Ovary (tissue), 9 donors: ENCODE measurements around the gene LTB4R2. TPM values are rescaled to one million over a fixed set of nuclear protein-coding genes. Genes with fewer than 3 reads are reported as not detected.

Experiments used
- DNase-seq, 5 donors: peaks; one replicate each; pipeline ENCODE4 v3.0.0-alpha.2; 2019 to 2020
- H3K27ac ChIP-seq, 2 donors: fragments of 200-600 bp; one replicate each; pipeline versions ENCODE4 v1.5.1 to v1.8.0; 2019 to 2022
- H3K27me3 ChIP-seq: fragments of 200-600 bp; one replicate; pipeline ENCODE4 v1.8.0; 2022
- H3K36me3 ChIP-seq: fragments of 200-600 bp; sonication (generic); one replicate; pipeline ENCODE4 v1.5.1; 2019
- H3K4me1 ChIP-seq: one replicate; pipeline ENCODE4 v1.8.1; 2013; ENCODE audit warnings: mild to moderate bottlenecking, moderate library complexity; ENCODE audit not compliant: insufficient read depth
- H3K4me3 ChIP-seq: fragments of 200-600 bp; sonication (generic); one replicate; pipeline ENCODE4 v1.5.1; 2017
- H3K9me3 ChIP-seq, 2 donors: fragments of 200-600 bp in 1 of 2; sonication (generic) in 1 of 2; one replicate each; pipeline versions ENCODE4 v1.5.1 to v1.8.1; 2013 to 2019; ENCODE audit warnings: mild to moderate bottlenecking in 1 of 2, moderate library complexity in 1 of 2
- EP300 ChIP-seq: sonication (generic); formaldehyde crosslinking; IDR thresholded peaks from one replicate; pipeline ENCODE4 v1.6.1; 2017; ENCODE audit warnings: antibody characterized with exemption
- POLR2A ChIP-seq: fragments of 450-650 bp; IDR thresholded peaks from one replicate; pipeline ENCODE4 v1.6.1; 2017; ENCODE audit warnings: antibody characterized with exemption, mild to moderate bottlenecking, moderate library complexity
- WGBS, 3 donors: extraction: QIAGEN DNeasy Blood & Tissue Kit in 1 of 3; methylation state at CpG; one replicate each; pipeline versions ENCODE4 v1.1.5 to v1.1.7; 2013 to 2017; 5-methylcytosine and 5-hydroxymethylcytosine counted together
- intact Hi-C, 4 donors: fragments of 100-400 bp; cut with DNase I; formaldehyde crosslinking; loops; one replicate each; pipeline versions ENCODE4 v1.11.0 to v1.15.1; 2022 to 2023
- polyA plus RNA-seq, 2 donors: library from polyadenylated mRNA; stranded (reverse); fragments of 200-250 nt in 1 of 2; fragments of 350-450 nt in 1 of 2; fragmentation: Illumina TruSeq in 1 of 2; extraction: RNeasy Lipid Tissue Mini Kit (QIAGEN cat#74804) in 1 of 2; gene quantifications; one replicate each; pipeline ENCODE4 v1.2.3, GENCODE V29; 2013 to 2014
- total RNA-seq, 7 donors: library from RNA; depleted of rRNA in 2 of 7; stranded (reverse); fragments of >200 nt in 2 of 7; fragmentation: NEBNext Ultra II Directional in 3 of 7; extraction: Animal tissue kit (Norgen Biotek cat#: 25700) in 3 of 7; gene quantifications; one replicate each; pipeline versions ENCODE4 v1.1.0 to v1.2.4, GENCODE V29; 2016 to 2023
- TF ChIP-seq, protein P1 (sequence below), 3 donors: fragments of 450-650 bp in 2 of 3; fragments of 200-600 bp in 1 of 3; IDR thresholded peaks; one replicate each; pipeline versions ENCODE4 v1.5.1 to v1.8.0; 2016 to 2022; ENCODE audit warnings: antibody characterized with exemption in 3 of 3, mild to moderate bottlenecking in 1 of 3
- donor health status: DM: no; HTN: no; CAD: no; lungs with moderate emphysema.
- donor health status: DM: no; HTN: no; CAD: no.
- donor health status: Bipolar disorder and iron deficiency.
- donor health status: DM: yes; HTN: yes; CAD: no.
- donor health status: DM: no; HTN: no; CAD: no.
- donor health status: DM: yes; HTN: yes; CAD: no.

The LTB4R2 gene
- total and polyA plus RNA-seq, 9 donors, result 0.85 to 10.1 (median 5.0) TPM

DNA sequence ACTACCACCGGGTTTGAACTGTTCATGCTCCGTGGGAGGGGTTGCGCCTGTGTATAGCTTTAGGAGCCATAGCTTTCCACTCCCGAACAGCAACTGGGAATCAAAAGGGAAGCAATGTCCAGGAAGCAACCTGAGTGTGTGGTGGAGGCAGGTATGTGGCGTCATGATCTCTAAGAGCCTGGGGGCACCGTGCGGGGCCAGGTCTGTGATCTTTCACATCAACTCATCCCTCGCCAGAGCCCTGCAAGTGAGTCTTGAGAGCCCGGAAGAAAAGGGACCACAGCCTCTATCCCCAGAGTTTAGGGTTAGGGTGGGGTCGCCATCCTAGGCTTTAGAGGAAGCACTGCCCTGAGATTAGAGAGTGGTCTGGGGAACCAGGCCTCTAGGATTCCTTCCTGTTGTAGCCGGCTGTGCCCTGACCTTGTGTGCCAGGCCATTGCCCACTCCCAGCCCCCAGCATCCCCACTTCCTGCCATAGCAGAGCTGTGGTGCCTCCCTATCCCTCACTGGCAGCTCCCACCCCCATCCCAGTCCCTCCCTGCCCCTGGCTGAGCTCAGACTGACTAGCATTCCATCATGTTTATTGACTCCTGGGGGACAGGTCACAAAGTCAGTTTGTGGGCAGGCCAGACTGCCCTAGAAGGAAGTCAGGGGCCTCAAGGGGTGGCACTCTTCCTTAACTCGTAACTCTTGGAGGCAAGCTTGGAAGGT is 25.7 kb downstream of the LTB4R2 start:
- H3K27ac ChIP-seq, result no peak overlapping the region
- H3K9me3 ChIP-seq, result no peaks in the 10 kb centered on the region
- no peaks in the 10 kb centered on the region for H3K27me3 ChIP-seq
- no peak for TF ChIP-seq EP300
- TF ChIP-seq, protein P1, sequence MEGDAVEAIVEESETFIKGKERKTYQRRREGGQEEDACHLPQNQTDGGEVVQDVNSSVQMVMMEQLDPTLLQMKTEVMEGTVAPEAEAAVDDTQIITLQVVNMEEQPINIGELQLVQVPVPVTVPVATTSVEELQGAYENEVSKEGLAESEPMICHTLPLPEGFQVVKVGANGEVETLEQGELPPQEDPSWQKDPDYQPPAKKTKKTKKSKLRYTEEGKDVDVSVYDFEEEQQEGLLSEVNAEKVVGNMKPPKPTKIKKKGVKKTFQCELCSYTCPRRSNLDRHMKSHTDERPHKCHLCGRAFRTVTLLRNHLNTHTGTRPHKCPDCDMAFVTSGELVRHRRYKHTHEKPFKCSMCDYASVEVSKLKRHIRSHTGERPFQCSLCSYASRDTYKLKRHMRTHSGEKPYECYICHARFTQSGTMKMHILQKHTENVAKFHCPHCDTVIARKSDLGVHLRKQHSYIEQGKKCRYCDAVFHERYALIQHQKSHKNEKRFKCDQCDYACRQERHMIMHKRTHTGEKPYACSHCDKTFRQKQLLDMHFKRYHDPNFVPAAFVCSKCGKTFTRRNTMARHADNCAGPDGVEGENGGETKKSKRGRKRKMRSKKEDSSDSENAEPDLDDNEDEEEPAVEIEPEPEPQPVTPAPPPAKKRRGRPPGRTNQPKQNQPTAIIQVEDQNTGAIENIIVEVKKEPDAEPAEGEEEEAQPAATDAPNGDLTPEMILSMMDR (IDR thresholded peaks at IDR 0.05), result no peak
- TF ChIP-seq POLR2A, result no peak
- no peaks in the 10 kb centered on the region for H3K36me3 ChIP-seq
- intact Hi-C loops, result loop anchor here in 1 of 4 donors (5.0 kb wide), 1 partner anchor 342 kb away; no protein-coding TSS in a partner anchor
- no peak overlapping the region for H3K4me3 ChIP-seq
- DNase-seq, result no peak
- 74 to 77% (median 77%) methylated on average over 12 of the region's 12 CpGs for WGBS, 3 donors
- peaks cover 5% of the 10 kb centered on the region for H3K4me1 ChIP-seq

DNA sequence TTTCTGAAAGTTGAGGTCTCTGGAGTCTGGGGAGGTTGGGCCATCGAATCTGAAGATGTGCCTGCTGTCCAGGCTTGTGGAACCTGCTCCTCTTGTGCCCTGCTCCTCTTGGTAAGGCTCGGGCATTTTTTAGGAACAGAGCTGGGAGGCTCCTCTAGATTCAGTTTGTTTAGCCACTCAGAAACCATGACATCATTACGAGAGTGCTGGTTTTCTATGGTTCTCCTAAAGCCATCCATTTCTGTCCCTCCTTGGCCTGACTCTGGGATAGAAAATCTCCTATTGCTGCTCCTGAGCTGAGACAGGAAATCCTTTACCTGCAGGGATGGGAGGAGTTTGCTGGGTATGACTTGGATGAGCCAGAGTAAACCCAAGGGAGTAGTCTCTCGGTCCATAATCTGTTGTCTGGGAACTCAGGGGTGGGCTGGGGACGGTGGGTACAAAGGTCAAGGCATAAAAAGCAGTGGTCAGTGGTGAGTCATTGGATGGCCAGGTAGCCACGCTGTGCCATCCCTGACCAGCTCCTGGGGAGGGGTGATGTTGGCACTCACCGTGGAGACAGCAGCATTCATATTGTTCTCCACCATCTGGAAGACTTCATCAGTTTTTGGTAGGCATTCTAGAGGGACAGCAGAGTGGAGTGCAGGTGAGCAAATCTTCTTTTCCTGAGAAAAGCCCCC is 27.3 kb downstream of the LTB4R2 start:
- H3K36me3 ChIP-seq, result no peaks in the 10 kb centered on the region
- no peak for DNase-seq
- no peaks in the 10 kb centered on the region for H3K27me3 ChIP-seq
- H3K9me3 ChIP-seq, result no peaks in the 10 kb centered on the region
- H3K27ac ChIP-seq, result no peak overlapping the region
- intact Hi-C loops, result loop anchor here in 1 of 4 donors (5.0 kb wide), 1 partner anchor 340 kb away; no protein-coding TSS in a partner anchor
- H3K4me1 ChIP-seq, result peaks cover under 1% of the 10 kb centered on the region
- 82 to 91% (median 88%) methylated on average over 7 of the region's 7 CpGs for WGBS, 3 donors
- TF ChIP-seq, protein P1 (IDR thresholded peaks at IDR 0.05), result no peak
- no peak for TF ChIP-seq POLR2A
- no peak for TF ChIP-seq EP300
- no peak overlapping the region for H3K4me3 ChIP-seq

- Histone ChIP-seq H3K4me3 (no peak overlapping the region), H3K9me3 (no peaks in the 10 kb centered on the region), H3K27me3 (no peaks in the 10 kb centered on the region), H3K27ac (no peak overlapping the region), H3K4me1 (no peaks in the 10 kb centered on the region), H3K36me3 (no peaks in the 10 kb centered on the region)
- intact Hi-C loops, result loop anchor here in 1 of 4 donors (5.0 kb wide), 1 partner anchor 340 kb away; no protein-coding TSS in a partner anchor
- DNase-seq, result no peak
- TF ChIP-seq EP300, result no peak
- TF ChIP-seq, protein P1 (IDR thresholded peaks at IDR 0.05), result no peak
- no peak for TF ChIP-seq POLR2A
- 83 to 90% (median 88%) methylated on average over 8 of the region's 8 CpGs for WGBS, 3 donors
Observed at GRCh38 chr14:24337824-24338175, 27.9 kb downstream of the LTB4R2 start.

GRCh38 chr14:24338843-24339242 is 28.9 kb downstream of the LTB4R2 start:
- Histone ChIP-seq H3K27me3 (no peaks in the 10 kb centered on the region), H3K4me3 (no peak overlapping the region), H3K36me3 (no peaks in the 10 kb centered on the region), H3K4me1 (no peaks in the 10 kb centered on the region), H3K9me3 (no peaks in the 10 kb centered on the region), H3K27ac (no peak overlapping the region)
- DNase-seq, result no peak
- 68 to 78% (median 77%) methylated on average over 14 of the region's 14 CpGs for WGBS, 3 donors
- TF ChIP-seq, protein P1 (IDR thresholded peaks at IDR 0.05), result no peak
- TF ChIP-seq POLR2A (no peak), EP300 (no peak)
- intact Hi-C loops, result loop anchor here in 1 of 4 donors (5.0 kb wide), 1 partner anchor 338 kb away; no protein-coding TSS in a partner anchor
